HepG2 (cell line): ENCODE measurements around the gene DDX4. TPM values are rescaled to one million over a fixed set of nuclear protein-coding genes. Genes with fewer than 3 reads are reported as not detected.

Source experiments
- ATAC-seq: fragments of 200-7000 bp; cut with Tn5 transposase; 3 replicates; pipeline ENCODE4 v1.9.1; 2020; ENCODE audit warnings: mild to moderate bottlenecking, moderate library complexity
- Bru-seq: library from RNA; stranded (reverse); fragments of 400-500 nt; gene quantifications from one replicate; lab custom pipeline; 2021; lab: Mats Ljungman, UMichigan
- BruChase-seq, 2 experiments: library from RNA; stranded (reverse); fragments of 400-500 nt; gene quantifications; one replicate each; lab custom pipeline; 2021; lab: Mats Ljungman, UMichigan
- BruUV-seq: library from RNA; stranded (reverse); fragments of 400-500 nt; replicated peaks from 2 replicates; lab custom pipeline; 2021; lab: Mats Ljungman, UMichigan
- CTCF ChIA-PET: fragments of 300-600 bp; formaldehyde crosslinking; extraction: SDS; loops from one replicate; lab custom pipeline; 2021; ENCODE audit warnings: low total read pairs, inconsistent platforms, low intra/inter-chr PET ratio; lab: Yijun Ruan, JAX
- POLR2A ChIA-PET: fragments of 350-600 bp; sonication (Branson Sonifier 250); formaldehyde crosslinking; loops from one replicate; lab custom pipeline; 2020; ENCODE audit warnings: antibody characterized with exemption, inconsistent platforms; lab: Yijun Ruan, JAX
- DNase-seq: peaks from one replicate; pipeline ENCODE4 v3.0.0-alpha.2; 2015; ENCODE audit warnings: low spot score
- FAIRE-seq: peaks from 3 replicates; lab custom pipeline; 2011; peaks lifted over from hg19 to GRCh38; lab: Jason Lieb, UNC
- H2AFZ ChIP-seq: one replicate; pipeline ENCODE4 v1.6.1; 2011; ENCODE audit warnings: low read length, inconsistent platforms
- H3K27ac ChIP-seq: fragments of 300-600 bp; 3 replicates; pipeline ENCODE4 v1.8.0; 2011; ENCODE audit warnings: mixed run types, mild to moderate bottlenecking, mixed read lengths, low read length, inconsistent platforms; ENCODE audit not compliant: insufficient read depth; ENCODE audit errors: extremely low read length
- H3K27me3 ChIP-seq, 2 experiments: fragments of 200-600 bp in 1 of 2; 2 replicates in 1 of 2; 3 replicates in 1 of 2; pipeline versions ENCODE4 v1.6.0 to v1.8.0; 2011; ENCODE audit warnings: low read length in 2 of 2, mild to moderate bottlenecking in 2 of 2, moderate library complexity in 2 of 2, inconsistent platforms in 1 of 2; ENCODE audit not compliant: insufficient read depth in 2 of 2, control insufficient read depth in 1 of 2
- H3K36me3 ChIP-seq, 2 experiments: fragments of 200-600 bp in 1 of 2; replicated peaks in 1 of 2; 2 replicates in 1 of 2; 3 replicates in 1 of 2; pipeline versions ENCODE4 v1.5.1 to v1.8.0; 2011; ENCODE audit warnings: low read length in 2 of 2, inconsistent platforms in 1 of 2; ENCODE audit not compliant: insufficient read depth in 2 of 2, control insufficient read depth in 1 of 2
- H3K4me1 ChIP-seq: 2 replicates; pipeline ENCODE4 v1.5.1; 2012; ENCODE audit warnings: low read length, inconsistent platforms; ENCODE audit not compliant: insufficient read depth
- H3K4me2 ChIP-seq: 2 replicates; pipeline ENCODE4 v1.6.0; 2011; ENCODE audit warnings: low read depth, low read length, inconsistent platforms
- H3K4me3 ChIP-seq, 3 experiments: fragments of 200-600 bp in 1 of 3; sonication (generic), shearing (Covaris generic) in 1 of 3; replicated peaks in 1 of 3; 2 replicates each; pipeline ENCODE4 v1.5.1; 2011 to 2016; ENCODE audit warnings: low read length in 3 of 3, inconsistent platforms in 2 of 3, low read depth in 2 of 3, mild to moderate bottlenecking in 2 of 3, control low read depth in 1 of 3, mixed read lengths in 1 of 3; ENCODE audit not compliant: insufficient read depth in 1 of 3
- H3K79me2 ChIP-seq: one replicate; pipeline ENCODE4 v1.6.1; 2011; ENCODE audit warnings: low read length, inconsistent platforms; ENCODE audit not compliant: insufficient read depth
- H3K9ac ChIP-seq: 2 replicates; pipeline ENCODE4 v1.6.0; 2011; ENCODE audit warnings: mild to moderate bottlenecking, low read depth, low read length, inconsistent platforms; ENCODE audit not compliant: insufficient read depth
- H3K9me3 ChIP-seq: 2 replicates; pipeline ENCODE4 v1.5.1; 2012; ENCODE audit warnings: mild to moderate bottlenecking, low read length
- H4K20me1 ChIP-seq: 2 replicates; pipeline ENCODE4 v1.6.0; 2011; ENCODE audit warnings: inconsistent platforms, mild to moderate bottlenecking, low read length, moderate library complexity; ENCODE audit not compliant: insufficient read depth
- NR2F6 ChIP-seq, 2 experiments: IDR thresholded peaks; 2 replicates each; pipeline ENCODE4 v1.6.1; 2016; ENCODE audit warnings: antibody characterized with exemption in 1 of 2, mild to moderate bottlenecking in 1 of 2
- TFE3 ChIP-seq: IDR thresholded peaks from 2 replicates; pipeline ENCODE4 v1.6.1; 2016
- THYN1 ChIP-seq: sonication (generic); formaldehyde crosslinking; IDR thresholded peaks from 2 replicates; pipeline ENCODE4 v1.8.1; 2023; ENCODE audit warnings: low read depth, mild to moderate bottlenecking, moderate library complexity, missing genetic modification reagents, borderline replicate concordance
- ZFYVE20 ChIP-seq: sonication (generic); formaldehyde crosslinking; IDR thresholded peaks from 2 replicates; pipeline ENCODE4 v1.8.0; 2023; ENCODE audit warnings: low read depth, mild to moderate bottlenecking, moderate library complexity, missing genetic modification reagents, borderline replicate concordance
- ZKSCAN1 ChIP-seq: fragments of 150-350 bp; IDR thresholded peaks from 2 replicates; pipeline ENCODE4 v1.6.1; 2014; ENCODE audit warnings: low read length
- ZNF530 ChIP-seq: sonication (generic); formaldehyde crosslinking; IDR thresholded peaks from 2 replicates; pipeline ENCODE4 v1.5.0; 2020; ENCODE audit warnings: low read depth, mild to moderate bottlenecking, missing genetic modification reagents
- WGBS: methylation state at CpG from one replicate; pipeline ENCODE4 v1.1.6; 2017; ENCODE audit warnings: low lambda C conversion rate; 5-methylcytosine and 5-hydroxymethylcytosine counted together
- in situ Hi-C: cut with HindIII; loops from 2 replicates; pipeline ENCODE4 v1.10.0; 2017; ENCODE audit warnings: low pct_unique_long_range_greater_than_20kb; ENCODE audit not compliant: extremely low pct_ligation_motif_present
- intact Hi-C: fragments of 100-400 bp; cut with micrococcal nuclease; formaldehyde crosslinking; loops from one replicate; pipeline ENCODE4 v1.10.0; 2022; ENCODE audit not compliant: unreplicated experiment
- long read RNA-seq, 2 experiments: library from RNA in 1 of 2; library from polyadenylated mRNA in 1 of 2; stranded (forward) in 1 of 2; unstranded in 1 of 2; transcript quantifications; one replicate each; pipeline ENCODE4 v2.0.0, GENCODE V29; 2019 to 2022
- polyA minus RNA-seq, 3 experiments: library from RNA; depleted of rRNA, polyadenylated mRNA; stranded (reverse); fragments of >200 nt; gene quantifications; 2 replicates each; pipeline ENCODE4 v1.2.3, GENCODE V29; 2011; ENCODE audit warnings: low replicate concordance in 1 of 3
- polyA plus RNA-seq, 8 experiments: library from polyadenylated mRNA; depleted of rRNA in 3 of 8; stranded (reverse) in 7 of 8; unstranded in 1 of 8; fragments of >200 nt; fragmentation: Illumina TruSeq in 4 of 8; extraction: Trizol in 4 of 8; gene quantifications; 2 replicates each; pipeline versions ENCODE4 v1.2.1 to v1.2.3, GENCODE V29; 2011 to 2016; ENCODE audit warnings: low read depth in 4 of 8, missing spikeins in 1 of 8, mixed read lengths in 1 of 8; ENCODE audit not compliant: insufficient read depth in 1 of 8
- total RNA-seq, 5 experiments: library from RNA; depleted of rRNA; stranded (reverse); fragments of >200 nt; fragmentation: Illumina TruSeq; extraction: Trizol; gene quantifications; 2 replicates each; pipeline ENCODE4 v1.2.3, GENCODE V29; 2016; ENCODE audit warnings: low read depth in 1 of 5

Gene DDX4
- total RNA-seq (2016; rRNA removed; fragmentation: Illumina TruSeq; extraction: Trizol) (not detected in 2 replicates), polyA plus RNA-seq (2011; rRNA removed) (0.05 TPM in 1 of 2 replicates, not detected in the other), polyA minus RNA-seq (2011; rRNA and poly(A)+ RNA removed; ENCODE audit: low replicate concordance) (not detected in 2 replicates), Bru-seq, nascent RNA (percentile 4 among the genes with signal in this experiment), BruChase-seq, experiment 1, labeled RNA remaining after a 6-hour chase (percentile 8 among the genes with signal in this experiment), BruChase-seq, experiment 2, labeled RNA remaining after a 2-hour chase (percentile 1 among the genes with signal in this experiment)
- total RNA-seq (2016; cell fraction: cytosol; rRNA removed; fragmentation: Illumina TruSeq; extraction: Trizol; ENCODE audit: low read depth) = not detected in 2 replicates
- not detected in 2 replicates for total RNA-seq (2016; cell fraction: insoluble cytoplasmic fraction; rRNA removed; fragmentation: Illumina TruSeq; extraction: Trizol)
- not detected in 2 replicates for total RNA-seq (2016; cell fraction: membrane; rRNA removed; fragmentation: Illumina TruSeq; extraction: Trizol)
- total RNA-seq (2016; cell fraction: nucleus; rRNA removed; fragmentation: Illumina TruSeq; extraction: Trizol) = not detected in 2 replicates
- not detected in 2 replicates for polyA plus RNA-seq (2011; cell fraction: cytosol; rRNA removed)
- polyA plus RNA-seq (2011; cell fraction: nucleus; rRNA removed) = not detected in 2 replicates
- not detected in 2 replicates for polyA plus RNA-seq (2012)
- polyA plus RNA-seq (2016; cell fraction: cytosol; fragmentation: Illumina TruSeq; extraction: Trizol; ENCODE audit: low read depth) = not detected in 2 replicates
- not detected in 2 replicates for polyA plus RNA-seq (2016; cell fraction: insoluble cytoplasmic fraction; fragmentation: Illumina TruSeq; extraction: Trizol; ENCODE audit: low read depth)
- not detected in 2 replicates for polyA plus RNA-seq (2016; cell fraction: membrane; fragmentation: Illumina TruSeq; extraction: Trizol; ENCODE audit: low read depth)
- polyA plus RNA-seq (2016; cell fraction: nucleus; fragmentation: Illumina TruSeq; extraction: Trizol; ENCODE audit: insufficient read depth, low read depth) = not detected in 2 replicates
- polyA minus RNA-seq (2011; cell fraction: cytosol; rRNA and poly(A)+ RNA removed) = not detected in 2 replicates
- not detected in 2 replicates for polyA minus RNA-seq (2011; cell fraction: nucleus; rRNA and poly(A)+ RNA removed)
- long read RNA-seq, experiment 1 = 0 reads
- long read RNA-seq, experiment 2 = 0 reads

- H4K20me1 ChIP-seq = no peaks in the 10 kb centered on the region
- ATAC-seq = no peak
- POLR2A ChIA-PET = no interaction called here
- no peaks in the 10 kb centered on the region; a peak in 1 of 5 replicates for H3K27me3 ChIP-seq
- no peak within 1 kb of the TSS for H3K4me3 ChIP-seq
- no peak for FAIRE-seq
- no peak within 1 kb of the TSS for H3K9ac ChIP-seq
- H3K9me3 ChIP-seq = no peaks in the 10 kb centered on the region
- CTCF ChIA-PET = no interaction called here
- no peak within 1 kb of the TSS for H3K27ac ChIP-seq
- H3K4me1 ChIP-seq = no peaks in the 10 kb centered on the region
- H2AFZ ChIP-seq = no peak within 1 kb of the TSS
- no peak within 1 kb of the TSS for H3K4me2 ChIP-seq
- H3K36me3 ChIP-seq = no peaks in the 10 kb centered on the region
- no peaks in the 10 kb centered on the region for H3K79me2 ChIP-seq
- TF ChIP-seq ZNF530 (CRISPR knock-in tag) = no peak
- no peak for TF ChIP-seq NR2F6 (IDR thresholded peaks at IDR 0.05)
- TF ChIP-seq NR2F6 (CRISPR knock-in tag; IDR thresholded peaks at IDR 0.05) = no peak
- TF ChIP-seq ZFYVE20 (CRISPR knock-in tag) = no peak
- TF ChIP-seq TFE3 (CRISPR knock-in tag) = no peak
- TF ChIP-seq ZKSCAN1 = no peak
- no peak for TF ChIP-seq THYN1
- intact Hi-C loops (no loop called here), in situ Hi-C loops (no loop called here)
- DNase-seq = no peak
- 78% methylated on average over 30 of the region's 31 CpGs for WGBS
- BruUV-seq = no TSS peak
Observed at GRCh38 chr5:55737793-55738192, at the start of gene DDX4. Gene DDX4, plus strand, starts transcription at chr5:55738061. Its CDS starts 903 bp downstream, at chr5:55738964.
